Ureter (tissue), 1 donor: ENCODE results near the gene ATAD2B. TPM values are rescaled to one million over a fixed set of nuclear protein-coding genes. Genes with fewer than 3 reads are reported as not detected.

Experiments
- DNase-seq: peaks from one replicate; pipeline ENCODE4 v3.0.0-alpha.2; 2020; ENCODE audit warnings: low spot score
- total RNA-seq: library from RNA; stranded (reverse); gene quantifications from one replicate; pipeline ENCODE4 v1.2.4, GENCODE V29; 2023
- donor health status: DM: yes; HTN: yes; CAD: no.

ATAD2B gene
- total RNA-seq, 1 donor from 2014 or later = 48.4 TPM

GRCh38 chr2:23700627-23701026 lies 226.3 kb downstream of the ATAD2B start:
- DNase-seq = no peak

GRCh38 chr2:23699580-23699925 lies 227.4 kb downstream of the ATAD2B start:
- DNase-seq = no peak

- no peak for DNase-seq
Observed at GRCh38 chr2:23698721-23699579, 228.0 kb downstream of the ATAD2B start.

Other genes with a start within 250 kb of the ATAD2B start
- 17.0 TPM for gene UBXN2A, start 13.3 kb upstream of the ATAD2B start, total RNA-seq
- 1.8 TPM for gene MFSD2B, start 83.0 kb upstream of the ATAD2B start, total RNA-seq
- 13.6 TPM for gene WDCP, start 120.3 kb upstream of the ATAD2B start, total RNA-seq
- gene FKBP1B, start 122.6 kb upstream of the ATAD2B start, total RNA-seq = 4.1 TPM
- 70.5 TPM for gene SF3B6, start 149.2 kb upstream of the ATAD2B start, total RNA-seq
- 30.5 TPM for gene TP53I3, start 157.7 kb upstream of the ATAD2B start, total RNA-seq
- gene PFN4, start 196.2 kb upstream of the ATAD2B start, total RNA-seq = 1.2 TPM
- gene FAM228B, start 196.3 kb upstream of the ATAD2B start, total RNA-seq = 47.8 TPM
- 1.2 TPM for gene FAM228A, start 247.9 kb upstream of the ATAD2B start, total RNA-seq